ENCODE data around the gene OSGEP. TPM values are rescaled to one million over a fixed set of nuclear protein-coding genes. Genes with fewer than 3 reads are reported as not detected.

Gene OSGEP
- total and polyA plus RNA-seq, 2 of the 13 experiments (the other 11 are each of a cell fraction or from before 2014, with no cell fraction given), result 39.7 to 41.1 TPM

DNA sequence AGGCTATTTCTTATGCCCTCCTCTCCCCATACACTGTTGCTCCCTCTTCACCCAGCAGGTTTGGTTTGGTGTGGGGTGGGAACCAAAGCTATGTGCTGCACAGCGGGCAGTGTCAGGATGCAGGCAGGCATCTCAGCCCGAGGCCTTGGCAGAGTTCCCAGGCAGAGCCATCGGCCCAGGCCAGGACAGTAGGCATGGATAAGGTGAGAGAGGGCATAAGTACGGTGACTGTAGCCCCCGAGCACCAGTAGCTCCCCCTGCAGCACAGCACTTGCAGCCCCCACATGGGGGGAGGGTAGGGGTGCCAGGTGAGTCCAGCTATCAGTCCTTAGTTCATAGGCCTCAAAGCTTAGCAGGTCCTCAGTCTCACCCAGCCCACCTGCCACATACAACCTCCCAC is 25.8 kb downstream of the OSGEP start:
- in situ Hi-C loops (cut with HindIII; ENCODE audit: extremely low pct_ligation_motif_present, low pct_unique_long_range_greater_than_20kb), result no loop called here
- DNase-seq (ENCODE audit: low spot score) (no peak), ATAC-seq (peak; percentile 12; the same call in 2 of the 3 replicates), FAIRE-seq (no peak)
- Histone ChIP-seq H4K20me1 (ENCODE audit: insufficient read depth, low read length) (no peaks in the 10 kb centered on the region), H3K9ac (ENCODE audit: insufficient read depth, low read depth, low read length) (no peak overlapping the region), H3K4me3 (replicated peaks in 1 of 3; ENCODE audit: insufficient read depth in 1 of 3, low read depth in 2 of 3, low read length in 3 of 3) (no peak overlapping the region), H2AFZ (ENCODE audit: low read length) (no peak overlapping the region), H3K9me3 (ENCODE audit: low read length) (no peaks in the 10 kb centered on the region), H3K4me2 (ENCODE audit: low read depth, low read length) (no peak overlapping the region), H3K27ac (ENCODE audit: extremely low read length, insufficient read depth, low read length) (no peak overlapping the region), H3K27me3 (ENCODE audit: control insufficient read depth in 1 of 2, insufficient read depth in 2 of 2, low read length in 2 of 2) (no peaks in the 10 kb centered on the region), H3K36me3 (replicated peaks in 1 of 2; ENCODE audit: control insufficient read depth in 1 of 2, insufficient read depth in 2 of 2, low read length in 2 of 2) (no peaks in the 10 kb centered on the region), H3K4me1 (ENCODE audit: insufficient read depth, low read length) (peaks cover 54% of the 10 kb centered on the region), H3K79me2 (ENCODE audit: insufficient read depth, low read length) (no peaks in the 10 kb centered on the region)
- BruUV-seq (replicated peaks), result no TSS peak
- TF ChIP-seq HNRNPL (IDR thresholded peaks at IDR 0.05; ENCODE audit: low read depth, low read length) (0 out of 2 replicates have a peak, but pooled peaks have one; percentile 24), ZMYM4 (CRISPR knock-in tag; IDR thresholded peaks at IDR 0.05) (no peak), ZNF530 (CRISPR knock-in tag; IDR thresholded peaks at IDR 0.05; ENCODE audit: low read depth) (no peak), ZNF326 (CRISPR knock-in tag; IDR thresholded peaks at IDR 0.05; ENCODE audit: borderline replicate concordance) (no peak), ZNF672 (CRISPR knock-in tag; IDR thresholded peaks at IDR 0.05) (no peak)
- ChIA-PET CTCF (ENCODE audit: low intra/inter-chr PET ratio, low total read pairs) (no interaction called here), POLR2A (interaction anchor here (1.4 to 4.0 kb wide), 4 partner anchors 11 to 26 kb away, joined by 3 to 37 read pairs (median 13); partner anchors contain the start of genes APEX1, OSGEP and TEP1)
- intact Hi-C loops (cut with micrococcal nuclease; ENCODE audit: unreplicated experiment), result no loop called here
- WGBS (ENCODE audit: low lambda C conversion rate), result 53% methylated on average over 5 of the region's 5 CpGs

DNA sequence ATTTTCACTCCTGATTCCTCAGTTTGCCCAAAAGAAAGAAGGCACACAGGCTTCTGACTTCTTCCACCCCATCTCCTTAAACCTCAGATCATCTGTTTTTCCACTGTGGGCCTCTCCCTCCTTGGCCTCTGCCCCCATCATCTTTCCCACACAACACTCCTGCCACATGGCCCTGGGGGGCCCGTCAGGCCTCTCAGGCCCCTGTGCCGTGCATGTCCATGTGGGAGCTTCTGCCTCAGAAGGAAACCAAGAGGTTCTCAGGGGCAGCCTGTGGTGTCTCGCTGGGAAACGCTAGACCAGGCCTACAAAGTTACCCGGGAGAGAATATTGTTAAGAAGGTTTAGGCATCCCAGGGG is 26.6 kb downstream of the OSGEP start:
- Histone ChIP-seq H3K9ac (ENCODE audit: insufficient read depth, low read depth, low read length) (peak overlapping the region; percentile 39; the same call in 1 of the 2 replicates), H3K4me2 (ENCODE audit: low read depth, low read length) (peak overlapping the region; percentile 64), H4K20me1 (ENCODE audit: insufficient read depth, low read length) (no peaks in the 10 kb centered on the region), H3K9me3 (ENCODE audit: low read length) (no peaks in the 10 kb centered on the region), H3K27me3 (ENCODE audit: control insufficient read depth in 1 of 2, insufficient read depth in 2 of 2, low read length in 2 of 2) (no peaks in the 10 kb centered on the region), H3K27ac (ENCODE audit: extremely low read length, insufficient read depth, low read length) (no peak overlapping the region), H3K79me2 (ENCODE audit: insufficient read depth, low read length) (no peaks in the 10 kb centered on the region), H2AFZ (ENCODE audit: low read length) (no peak overlapping the region), H3K4me1 (ENCODE audit: insufficient read depth, low read length) (peaks cover 52% of the 10 kb centered on the region), H3K4me3 (replicated peaks in 1 of 3; ENCODE audit: insufficient read depth in 1 of 3, low read depth in 2 of 3, low read length in 3 of 3) (peak overlapping the region in 2 of 3 experiments; percentile 17 to 50; a peak in 3 of 6 replicates), H3K36me3 (replicated peaks in 1 of 2; ENCODE audit: control insufficient read depth in 1 of 2, insufficient read depth in 2 of 2, low read length in 2 of 2) (no peaks in the 10 kb centered on the region)
- no peak for ATAC-seq
- DNase-seq (ENCODE audit: low spot score), result no peak
- no peak for FAIRE-seq
- intact Hi-C loops (cut with micrococcal nuclease; ENCODE audit: unreplicated experiment) (no loop called here), in situ Hi-C loops (cut with HindIII; ENCODE audit: extremely low pct_ligation_motif_present, low pct_unique_long_range_greater_than_20kb) (no loop called here)
- ChIA-PET CTCF (ENCODE audit: low intra/inter-chr PET ratio, low total read pairs) (no interaction called here), POLR2A (interaction anchor here (1.0 to 4.0 kb wide), 5 partner anchors 10 to 30 kb away, joined by 3 to 37 read pairs (median 13); partner anchors contain the start of genes APEX1, OSGEP and TEP1)
- no TSS peak for BruUV-seq (replicated peaks)
- 51% methylated on average over 5 of the region's 5 CpGs for WGBS (ENCODE audit: low lambda C conversion rate)
- TF ChIP-seq ISL2 (CRISPR knock-in tag; IDR thresholded peaks at IDR 0.05) (no peak), SYNCRIP (IDR thresholded peaks at IDR 0.05; ENCODE audit: insufficient read depth, low read depth, low read length) (no peak), SOX13 (IDR thresholded peaks at IDR 0.05) (no peak), SOX13 (CRISPR knock-in tag; conservative IDR thresholded peaks at IDR 0.05 in 1 of 2, IDR thresholded peaks at IDR 0.05 in 1 of 2) (no peak), ZNF83 (CRISPR knock-in tag; IDR thresholded peaks at IDR 0.05; ENCODE audit: borderline replicate concordance) (no peak), ZNF256 (CRISPR knock-in tag; conservative IDR thresholded peaks at IDR 0.05) (no peak), CCDC6 (CRISPR knock-in tag; IDR thresholded peaks at IDR 0.05) (no peak), PPARG (CRISPR knock-in tag; conservative IDR thresholded peaks at IDR 0.05) (no peak)
- TF ChIP-seq, protein P1, sequence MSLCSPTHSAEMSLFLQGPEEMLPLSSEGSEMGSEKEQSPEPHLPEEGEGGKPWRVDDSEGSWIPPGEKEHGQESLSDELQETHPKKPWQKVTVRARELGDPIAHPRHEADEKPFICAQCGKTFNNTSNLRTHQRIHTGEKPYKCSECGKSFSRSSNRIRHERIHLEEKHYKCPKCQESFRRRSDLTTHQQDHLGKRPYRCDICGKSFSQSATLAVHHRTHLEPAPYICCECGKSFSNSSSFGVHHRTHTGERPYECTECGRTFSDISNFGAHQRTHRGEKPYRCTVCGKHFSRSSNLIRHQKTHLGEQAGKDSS (CRISPR knock-in tag; IDR thresholded peaks at IDR 0.05; ENCODE audit: borderline replicate concordance, low read depth), result 0 out of 2 replicates have a peak, but pooled peaks have one; percentile 67
- TF ChIP-seq, protein P2, sequence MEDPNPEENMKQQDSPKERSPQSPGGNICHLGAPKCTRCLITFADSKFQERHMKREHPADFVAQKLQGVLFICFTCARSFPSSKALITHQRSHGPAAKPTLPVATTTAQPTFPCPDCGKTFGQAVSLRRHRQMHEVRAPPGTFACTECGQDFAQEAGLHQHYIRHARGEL (CRISPR knock-in tag; IDR thresholded peaks at IDR 0.05), result no peak
